HepG2 (cell line): ENCODE results near the gene HES1. TPM values are rescaled to one million over a fixed set of nuclear protein-coding genes. Genes with fewer than 3 reads are reported as not detected.
A peak's percentile ranks its signal among the peaks of the same experiment; 100 is the strongest.

Experiments
- EHMT2 ChIP-seq: fragments of 200-600 bp; sonication (generic); IDR thresholded peaks from 2 replicates; pipeline ENCODE4 v1.7.0; 2017; ENCODE audit warnings: antibody characterized with exemption, low read depth, low read length, borderline replicate concordance
- FOXA3 ChIP-seq: IDR thresholded peaks from 2 replicates; pipeline ENCODE4 v1.6.1; 2016; ENCODE audit warnings: missing genetic modification reagents, missing compliant biosample characterization
- FOXC1 ChIP-seq: sonication (generic); formaldehyde crosslinking; IDR thresholded peaks from 2 replicates; pipeline ENCODE4 v1.8.0; 2022; ENCODE audit warnings: mild to moderate bottlenecking, missing genetic modification reagents, borderline replicate concordance
- MLLT10 ChIP-seq: sonication (generic); formaldehyde crosslinking; IDR thresholded peaks from 2 replicates; pipeline ENCODE4 v1.4.0; 2020; ENCODE audit warnings: missing genetic modification reagents
- SRSF4 ChIP-seq: fragments of 200-400 bp; formaldehyde crosslinking; IDR thresholded peaks from one replicate; pipeline ENCODE4 v1.6.1; 2018; ENCODE audit warnings: mild to moderate bottlenecking, low read depth, low read length, moderate library complexity; ENCODE audit not compliant: poor library complexity, severe bottlenecking
- SSRP1 ChIP-seq: IDR thresholded peaks from 2 replicates; pipeline ENCODE4 v1.6.1; 2016; ENCODE audit warnings: control low read depth
- THAP11 ChIP-seq: IDR thresholded peaks from 2 replicates; pipeline ENCODE4 v1.6.1; 2016; ENCODE audit warnings: missing biosample characterization, missing genetic modification reagents
- ZNF747 ChIP-seq: sonication (generic); formaldehyde crosslinking; IDR thresholded peaks from 2 replicates; pipeline ENCODE4 v1.8.1; 2023; ENCODE audit warnings: missing genetic modification reagents, mild to moderate bottlenecking, borderline replicate concordance
- ZSCAN12 ChIP-seq: sonication (generic); formaldehyde crosslinking; IDR thresholded peaks from 2 replicates; pipeline ENCODE4 v1.9.0; 2021; ENCODE audit warnings: mild to moderate bottlenecking, missing genetic modification reagents
- polyA plus RNA-seq, 8 experiments: library from polyadenylated mRNA; depleted of rRNA in 3 of 8; stranded (reverse) in 7 of 8; unstranded in 1 of 8; fragments of >200 nt; fragmentation: Illumina TruSeq in 4 of 8; extraction: Trizol in 4 of 8; gene quantifications; 2 replicates each; pipeline versions ENCODE4 v1.2.1 to v1.2.3, GENCODE V29; 2011 to 2016; ENCODE audit warnings: low read depth in 4 of 8, missing spikeins in 1 of 8, mixed read lengths in 1 of 8; ENCODE audit not compliant: insufficient read depth in 1 of 8
- total RNA-seq, 5 experiments: library from RNA; depleted of rRNA; stranded (reverse); fragments of >200 nt; fragmentation: Illumina TruSeq; extraction: Trizol; gene quantifications; 2 replicates each; pipeline ENCODE4 v1.2.3, GENCODE V29; 2016; ENCODE audit warnings: low read depth in 1 of 5
- TF ChIP-seq, protein P1 (sequence below): sonication (generic); formaldehyde crosslinking; conservative IDR thresholded peaks from 2 replicates; pipeline ENCODE4 v1.4.0; 2020; ENCODE audit warnings: missing genetic modification reagents
- TF ChIP-seq, protein P2 (sequence below): sonication (generic); formaldehyde crosslinking; IDR thresholded peaks from 2 replicates; pipeline ENCODE4 v1.4.0; 2020; ENCODE audit warnings: mild to moderate bottlenecking, missing genetic modification reagents, borderline replicate concordance
- TF ChIP-seq, protein P3 (sequence below): IDR thresholded peaks from 2 replicates; pipeline ENCODE4 v1.6.1; 2012; ENCODE audit warnings: low read length, improper control_type of control experiment
- TF ChIP-seq, protein P4 (sequence below): sonication (generic); formaldehyde crosslinking; IDR thresholded peaks from 2 replicates; pipeline ENCODE4 v1.5.0; 2020; ENCODE audit warnings: mild to moderate bottlenecking, missing genetic modification reagents
- TF ChIP-seq, protein P5 (sequence below): sonication (generic); formaldehyde crosslinking; IDR thresholded peaks from 2 replicates; pipeline ENCODE4 v1.4.0; 2020; ENCODE audit warnings: missing genetic modification reagents, borderline replicate concordance
- TF ChIP-seq, protein P6 (sequence below): sonication (generic); formaldehyde crosslinking; IDR thresholded peaks from 2 replicates; pipeline ENCODE4 v1.4.0; 2020; ENCODE audit warnings: missing genetic modification reagents, low read depth, mild to moderate bottlenecking, borderline replicate concordance

The HES1 gene
- total and polyA plus RNA-seq, 2 of the 13 experiments (the other 11 are each of a cell fraction or from before 2014, with no cell fraction given), result 15.4 to 19.8 TPM

DNA sequence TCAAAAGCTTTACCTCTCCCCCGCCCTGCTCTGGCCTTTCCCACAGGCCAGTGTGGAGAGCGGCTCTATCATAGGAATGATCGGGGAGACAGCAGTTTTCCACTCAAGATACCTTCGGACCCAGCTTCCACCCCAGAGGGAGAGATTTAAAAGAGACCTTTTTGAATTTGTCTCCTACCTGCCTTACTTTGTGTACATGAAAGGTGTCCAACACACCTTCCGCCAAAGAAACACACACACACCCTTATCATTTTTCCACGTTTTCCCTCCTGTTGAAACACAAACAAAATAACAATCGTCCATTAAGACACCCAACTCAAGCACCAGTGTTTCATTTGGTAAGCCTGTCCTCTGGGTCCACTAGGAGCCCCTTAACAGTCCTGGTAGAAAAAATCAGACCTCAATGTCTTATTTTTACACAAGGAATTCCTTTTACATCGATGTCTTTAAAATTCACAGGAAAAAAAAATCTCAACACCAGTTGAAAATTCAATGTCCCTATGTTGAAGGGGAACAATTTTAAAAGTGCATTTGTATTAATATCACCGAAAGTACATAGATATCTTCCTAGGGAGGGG lies 4.0 kb downstream of the HES1 start (continued):
- TF ChIP-seq, protein P1, sequence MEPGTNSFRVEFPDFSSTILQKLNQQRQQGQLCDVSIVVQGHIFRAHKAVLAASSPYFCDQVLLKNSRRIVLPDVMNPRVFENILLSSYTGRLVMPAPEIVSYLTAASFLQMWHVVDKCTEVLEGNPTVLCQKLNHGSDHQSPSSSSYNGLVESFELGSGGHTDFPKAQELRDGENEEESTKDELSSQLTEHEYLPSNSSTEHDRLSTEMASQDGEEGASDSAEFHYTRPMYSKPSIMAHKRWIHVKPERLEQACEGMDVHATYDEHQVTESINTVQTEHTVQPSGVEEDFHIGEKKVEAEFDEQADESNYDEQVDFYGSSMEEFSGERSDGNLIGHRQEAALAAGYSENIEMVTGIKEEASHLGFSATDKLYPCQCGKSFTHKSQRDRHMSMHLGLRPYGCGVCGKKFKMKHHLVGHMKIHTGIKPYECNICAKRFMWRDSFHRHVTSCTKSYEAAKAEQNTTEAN (CRISPR knock-in tag), result no peak
- TF ChIP-seq, protein P2, sequence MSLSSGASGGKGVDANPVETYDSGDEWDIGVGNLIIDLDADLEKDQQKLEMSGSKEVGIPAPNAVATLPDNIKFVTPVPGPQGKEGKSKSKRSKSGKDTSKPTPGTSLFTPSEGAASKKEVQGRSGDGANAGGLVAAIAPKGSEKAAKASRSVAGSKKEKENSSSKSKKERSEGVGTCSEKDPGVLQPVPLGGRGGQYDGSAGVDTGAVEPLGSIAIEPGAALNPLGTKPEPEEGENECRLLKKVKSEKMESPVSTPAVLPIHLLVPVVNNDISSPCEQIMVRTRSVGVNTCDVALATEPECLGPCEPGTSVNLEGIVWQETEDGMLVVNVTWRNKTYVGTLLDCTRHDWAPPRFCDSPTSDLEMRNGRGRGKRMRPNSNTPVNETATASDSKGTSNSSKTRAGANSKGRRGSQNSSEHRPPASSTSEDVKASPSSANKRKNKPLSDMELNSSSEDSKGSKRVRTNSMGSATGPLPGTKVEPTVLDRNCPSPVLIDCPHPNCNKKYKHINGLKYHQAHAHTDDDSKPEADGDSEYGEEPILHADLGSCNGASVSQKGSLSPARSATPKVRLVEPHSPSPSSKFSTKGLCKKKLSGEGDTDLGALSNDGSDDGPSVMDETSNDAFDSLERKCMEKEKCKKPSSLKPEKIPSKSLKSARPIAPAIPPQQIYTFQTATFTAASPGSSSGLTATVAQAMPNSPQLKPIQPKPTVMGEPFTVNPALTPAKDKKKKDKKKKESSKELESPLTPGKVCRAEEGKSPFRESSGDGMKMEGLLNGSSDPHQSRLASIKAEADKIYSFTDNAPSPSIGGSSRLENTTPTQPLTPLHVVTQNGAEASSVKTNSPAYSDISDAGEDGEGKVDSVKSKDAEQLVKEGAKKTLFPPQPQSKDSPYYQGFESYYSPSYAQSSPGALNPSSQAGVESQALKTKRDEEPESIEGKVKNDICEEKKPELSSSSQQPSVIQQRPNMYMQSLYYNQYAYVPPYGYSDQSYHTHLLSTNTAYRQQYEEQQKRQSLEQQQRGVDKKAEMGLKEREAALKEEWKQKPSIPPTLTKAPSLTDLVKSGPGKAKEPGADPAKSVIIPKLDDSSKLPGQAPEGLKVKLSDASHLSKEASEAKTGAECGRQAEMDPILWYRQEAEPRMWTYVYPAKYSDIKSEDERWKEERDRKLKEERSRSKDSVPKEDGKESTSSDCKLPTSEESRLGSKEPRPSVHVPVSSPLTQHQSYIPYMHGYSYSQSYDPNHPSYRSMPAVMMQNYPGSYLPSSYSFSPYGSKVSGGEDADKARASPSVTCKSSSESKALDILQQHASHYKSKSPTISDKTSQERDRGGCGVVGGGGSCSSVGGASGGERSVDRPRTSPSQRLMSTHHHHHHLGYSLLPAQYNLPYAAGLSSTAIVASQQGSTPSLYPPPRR (CRISPR knock-in tag), result no peak
- TF ChIP-seq EHMT2 (no peak), FOXC1 (CRISPR knock-in tag) (no peak), SSRP1 (no peak), SRSF4 (no peak), THAP11 (CRISPR knock-in tag) (no peak), MLLT10 (no peak), ZNF747 (CRISPR knock-in tag) (no peak), FOXA3 (CRISPR knock-in tag) (peak; percentile 23; the same call in 1 of the 2 replicates), ZSCAN12 (CRISPR knock-in tag) (no peak)
- TF ChIP-seq, protein P3, sequence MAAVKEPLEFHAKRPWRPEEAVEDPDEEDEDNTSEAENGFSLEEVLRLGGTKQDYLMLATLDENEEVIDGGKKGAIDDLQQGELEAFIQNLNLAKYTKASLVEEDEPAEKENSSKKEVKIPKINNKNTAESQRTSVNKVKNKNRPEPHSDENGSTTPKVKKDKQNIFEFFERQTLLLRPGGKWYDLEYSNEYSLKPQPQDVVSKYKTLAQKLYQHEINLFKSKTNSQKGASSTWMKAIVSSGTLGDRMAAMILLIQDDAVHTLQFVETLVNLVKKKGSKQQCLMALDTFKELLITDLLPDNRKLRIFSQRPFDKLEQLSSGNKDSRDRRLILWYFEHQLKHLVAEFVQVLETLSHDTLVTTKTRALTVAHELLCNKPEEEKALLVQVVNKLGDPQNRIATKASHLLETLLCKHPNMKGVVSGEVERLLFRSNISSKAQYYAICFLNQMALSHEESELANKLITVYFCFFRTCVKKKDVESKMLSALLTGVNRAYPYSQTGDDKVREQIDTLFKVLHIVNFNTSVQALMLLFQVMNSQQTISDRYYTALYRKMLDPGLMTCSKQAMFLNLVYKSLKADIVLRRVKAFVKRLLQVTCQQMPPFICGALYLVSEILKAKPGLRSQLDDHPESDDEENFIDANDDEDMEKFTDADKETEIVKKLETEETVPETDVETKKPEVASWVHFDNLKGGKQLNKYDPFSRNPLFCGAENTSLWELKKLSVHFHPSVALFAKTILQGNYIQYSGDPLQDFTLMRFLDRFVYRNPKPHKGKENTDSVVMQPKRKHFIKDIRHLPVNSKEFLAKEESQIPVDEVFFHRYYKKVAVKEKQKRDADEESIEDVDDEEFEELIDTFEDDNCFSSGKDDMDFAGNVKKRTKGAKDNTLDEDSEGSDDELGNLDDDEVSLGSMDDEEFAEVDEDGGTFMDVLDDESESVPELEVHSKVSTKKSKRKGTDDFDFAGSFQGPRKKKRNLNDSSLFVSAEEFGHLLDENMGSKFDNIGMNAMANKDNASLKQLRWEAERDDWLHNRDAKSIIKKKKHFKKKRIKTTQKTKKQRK, result no peak
- TF ChIP-seq, protein P4, sequence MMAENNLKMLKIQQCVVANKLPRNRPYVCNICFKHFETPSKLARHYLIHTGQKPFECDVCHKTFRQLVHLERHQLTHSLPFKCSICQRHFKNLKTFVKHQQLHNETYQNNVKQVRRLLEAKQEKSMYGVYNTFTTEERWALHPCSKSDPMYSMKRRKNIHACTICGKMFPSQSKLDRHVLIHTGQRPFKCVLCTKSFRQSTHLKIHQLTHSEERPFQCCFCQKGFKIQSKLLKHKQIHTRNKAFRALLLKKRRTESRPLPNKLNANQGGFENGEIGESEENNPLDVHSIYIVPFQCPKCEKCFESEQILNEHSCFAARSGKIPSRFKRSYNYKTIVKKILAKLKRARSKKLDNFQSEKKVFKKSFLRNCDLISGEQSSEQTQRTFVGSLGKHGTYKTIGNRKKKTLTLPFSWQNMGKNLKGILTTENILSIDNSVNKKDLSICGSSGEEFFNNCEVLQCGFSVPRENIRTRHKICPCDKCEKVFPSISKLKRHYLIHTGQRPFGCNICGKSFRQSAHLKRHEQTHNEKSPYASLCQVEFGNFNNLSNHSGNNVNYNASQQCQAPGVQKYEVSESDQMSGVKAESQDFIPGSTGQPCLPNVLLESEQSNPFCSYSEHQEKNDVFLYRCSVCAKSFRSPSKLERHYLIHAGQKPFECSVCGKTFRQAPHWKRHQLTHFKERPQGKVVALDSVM, result no peak
- TF ChIP-seq, protein P5, sequence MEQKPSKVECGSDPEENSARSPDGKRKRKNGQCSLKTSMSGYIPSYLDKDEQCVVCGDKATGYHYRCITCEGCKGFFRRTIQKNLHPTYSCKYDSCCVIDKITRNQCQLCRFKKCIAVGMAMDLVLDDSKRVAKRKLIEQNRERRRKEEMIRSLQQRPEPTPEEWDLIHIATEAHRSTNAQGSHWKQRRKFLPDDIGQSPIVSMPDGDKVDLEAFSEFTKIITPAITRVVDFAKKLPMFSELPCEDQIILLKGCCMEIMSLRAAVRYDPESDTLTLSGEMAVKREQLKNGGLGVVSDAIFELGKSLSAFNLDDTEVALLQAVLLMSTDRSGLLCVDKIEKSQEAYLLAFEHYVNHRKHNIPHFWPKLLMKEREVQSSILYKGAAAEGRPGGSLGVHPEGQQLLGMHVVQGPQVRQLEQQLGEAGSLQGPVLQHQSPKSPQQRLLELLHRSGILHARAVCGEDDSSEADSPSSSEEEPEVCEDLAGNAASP, result no peak
- TF ChIP-seq, protein P6, sequence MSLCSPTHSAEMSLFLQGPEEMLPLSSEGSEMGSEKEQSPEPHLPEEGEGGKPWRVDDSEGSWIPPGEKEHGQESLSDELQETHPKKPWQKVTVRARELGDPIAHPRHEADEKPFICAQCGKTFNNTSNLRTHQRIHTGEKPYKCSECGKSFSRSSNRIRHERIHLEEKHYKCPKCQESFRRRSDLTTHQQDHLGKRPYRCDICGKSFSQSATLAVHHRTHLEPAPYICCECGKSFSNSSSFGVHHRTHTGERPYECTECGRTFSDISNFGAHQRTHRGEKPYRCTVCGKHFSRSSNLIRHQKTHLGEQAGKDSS (CRISPR knock-in tag), result no peak
